HK-2 (cell line): Measurements from ENCODE around the gene ALDH3B1.
"Not testable (repeated sequence)": the region's sequence is repeated elsewhere in the genome, so short reads cannot be mapped to it uniquely, and the experiment has no call there.

Experiments used
- DNase-seq: peaks from one replicate; pipeline ENCODE4 v3.0.0-alpha.2; 2018; ENCODE audit not compliant: unreplicated experiment

The ALDH3B1 gene

DNA sequence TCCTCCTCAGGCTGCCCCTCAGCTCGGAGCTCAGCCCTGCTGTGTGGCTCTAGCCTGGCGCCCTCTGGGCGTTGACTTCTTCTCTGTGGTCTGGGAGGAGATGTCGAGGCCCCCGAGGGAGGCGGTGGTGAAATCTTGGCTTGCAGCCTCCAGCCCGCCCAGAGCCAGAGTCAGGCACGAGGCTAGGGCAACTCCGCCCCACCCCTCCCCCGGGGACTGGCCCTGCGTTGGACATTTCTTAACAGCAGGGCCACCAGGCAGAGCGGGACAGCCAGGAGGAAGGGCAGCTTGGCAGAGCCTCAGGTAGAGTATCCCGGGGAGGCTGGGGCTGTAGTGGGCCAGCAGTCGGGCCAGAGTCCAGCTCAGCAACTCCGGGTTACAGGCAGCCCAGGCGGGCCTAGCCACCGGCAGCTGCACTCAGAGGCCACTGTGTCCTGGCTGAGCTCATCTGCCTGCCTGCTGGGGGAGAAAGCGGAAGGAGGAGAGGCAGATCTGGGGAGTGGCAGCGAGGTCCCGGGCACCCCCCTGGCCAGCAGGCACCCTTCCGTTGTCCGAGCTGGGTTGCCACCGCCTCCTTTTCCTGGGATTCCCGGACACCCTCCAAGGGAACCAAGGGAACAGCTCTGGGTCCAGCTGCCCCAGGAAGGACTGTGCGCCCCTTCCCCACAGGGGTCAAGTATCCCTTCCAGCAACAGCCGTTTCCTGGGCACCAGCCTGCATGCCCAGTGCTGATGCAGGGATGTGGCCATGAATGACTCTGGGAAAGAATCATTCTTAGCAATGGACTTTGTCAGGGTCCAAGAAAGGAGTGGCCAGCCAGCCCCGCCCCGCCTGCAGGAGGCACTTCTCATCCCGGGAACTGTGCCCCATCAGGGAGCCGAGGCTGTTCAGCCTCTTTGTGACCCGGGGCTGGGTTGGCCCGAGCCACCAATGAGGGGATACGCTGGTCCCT is at the start of gene ALDH3B1:
ALDH3B1 (plus strand) TSS at position 238 of the 952 bp plus-strand sequence. CDS start 4,971 bp downstream, outside the sequence.
- DNase-seq = peak; percentile 91

DNA sequence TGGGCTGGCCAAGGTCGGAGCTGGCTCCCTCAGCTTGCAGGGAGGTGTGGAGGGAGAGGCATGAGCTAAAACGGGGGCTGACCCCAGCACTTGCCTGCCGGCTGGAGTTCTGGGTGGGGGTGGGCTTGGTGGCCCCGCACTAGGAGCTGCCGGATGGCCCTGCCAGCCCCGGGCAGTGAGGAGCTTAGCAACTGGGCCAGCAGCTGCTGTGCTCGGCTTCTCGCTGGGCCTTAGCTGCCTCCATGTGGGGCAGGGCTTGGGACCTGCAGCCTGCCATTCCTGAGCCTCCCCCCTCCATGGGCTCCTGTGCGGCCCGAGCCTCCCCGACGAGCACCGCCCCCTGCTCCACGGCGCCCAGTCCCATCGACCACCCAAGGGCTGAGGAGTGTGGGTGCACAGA is 46.9 kb upstream of the ALDH3B1 start:
- not testable (repeated sequence) for DNase-seq

DNA sequence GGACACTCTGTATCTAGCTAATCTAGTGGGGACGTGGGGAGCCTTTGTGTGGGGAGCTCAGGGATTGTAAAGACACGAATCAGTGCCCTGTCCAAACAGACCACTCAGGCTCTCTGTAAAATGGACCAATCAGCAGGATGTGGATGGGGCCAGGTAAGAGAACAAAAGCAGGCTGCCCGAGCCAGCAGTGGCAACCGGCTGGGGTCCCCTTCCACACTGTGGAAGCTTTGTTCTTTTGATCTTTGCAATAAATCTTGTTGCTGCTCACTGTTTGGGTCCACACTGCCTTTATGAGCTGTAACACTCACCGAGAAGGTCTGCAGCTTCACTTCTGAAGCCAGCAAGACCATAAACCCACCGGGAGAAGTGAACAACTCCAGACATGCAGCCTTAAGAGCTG is 46.2 kb upstream of the ALDH3B1 start:
- not testable (repeated sequence) for DNase-seq

DNA sequence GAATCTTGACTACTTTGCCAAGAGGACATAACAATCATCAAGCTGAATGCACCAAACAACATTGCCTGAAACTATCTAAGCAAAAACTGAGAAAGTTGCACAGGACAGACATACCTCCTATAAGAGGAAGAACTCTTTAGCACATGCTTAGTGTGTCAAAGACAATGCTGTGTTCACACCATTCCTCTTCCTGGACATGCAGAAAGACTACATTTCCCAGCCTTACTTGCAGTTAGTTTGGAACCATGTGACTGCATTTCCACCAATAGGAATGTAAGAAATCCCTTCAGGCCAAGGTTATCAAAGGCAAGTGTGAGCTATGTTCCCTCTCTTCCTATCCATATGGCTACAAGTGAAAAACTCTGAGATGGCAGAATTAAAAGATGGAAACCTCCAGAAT is 45.4 kb upstream of the ALDH3B1 start:
- not testable (repeated sequence) for DNase-seq

DNA sequence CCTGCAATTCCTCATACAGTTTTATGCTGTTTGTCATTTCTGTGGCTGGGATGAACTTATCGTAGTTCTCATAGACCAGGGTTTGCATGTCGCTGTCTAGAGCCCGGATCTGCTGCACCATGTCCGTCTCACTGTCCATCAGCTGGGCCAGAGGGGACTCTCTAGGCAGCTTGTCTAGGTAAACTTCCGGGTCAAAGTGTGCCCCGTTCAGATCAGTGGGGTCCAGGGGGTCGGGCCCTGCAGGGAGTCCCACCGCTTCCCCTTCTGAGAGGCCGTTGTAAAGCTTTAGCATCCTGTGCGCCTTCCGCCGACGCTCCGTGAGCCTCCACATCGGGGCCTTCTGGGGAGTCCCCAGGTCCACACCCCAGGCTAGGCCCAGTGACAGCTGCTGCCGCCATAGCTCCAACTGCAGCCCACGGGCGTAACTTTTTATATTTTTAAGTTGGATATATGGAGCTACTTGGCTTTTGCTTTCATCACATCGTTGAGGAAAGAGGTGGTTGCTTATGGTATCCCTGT is 44.2 kb upstream of the ALDH3B1 start:
- DNase-seq = not testable (repeated sequence)

- DNase-seq = not testable (repeated sequence)
These were observed 35.4 kb upstream of the ALDH3B1 start for GRCh38 chr11:67974746-67975145.

DNA sequence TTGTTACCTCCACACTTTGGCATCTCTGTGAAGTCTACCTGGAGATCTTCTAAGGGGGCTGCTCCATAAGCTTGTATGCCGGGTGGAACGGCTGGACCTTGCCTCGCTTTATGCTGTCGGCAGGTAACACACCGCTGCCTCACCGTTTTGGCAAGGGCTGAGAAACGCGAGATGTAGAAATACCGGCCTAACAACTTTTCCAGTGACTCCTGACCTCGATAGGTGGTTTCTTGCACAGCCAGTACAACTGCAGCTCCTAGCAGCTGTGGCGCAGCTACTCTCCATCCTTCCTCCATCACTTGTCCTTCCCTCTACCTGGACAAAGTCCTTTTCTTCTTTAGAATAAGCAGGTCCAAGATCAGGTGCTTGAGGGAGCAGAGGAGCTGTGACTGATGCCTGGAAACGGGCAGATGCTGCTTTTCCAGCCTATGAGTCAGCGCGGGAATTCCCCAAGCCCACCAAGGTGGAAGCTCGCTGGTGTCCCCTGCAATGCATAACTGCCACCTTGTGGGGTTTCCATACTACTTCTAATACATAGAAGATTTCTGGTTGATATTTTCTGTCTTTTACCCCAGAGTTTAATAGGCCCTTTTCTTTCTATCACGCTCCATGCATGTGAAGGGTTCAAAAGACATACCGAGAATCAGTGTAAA is 31.2 kb upstream of the ALDH3B1 start:
- not testable (repeated sequence) for DNase-seq

- DNase-seq = not testable (repeated sequence)
These were observed 28.9 kb upstream of the ALDH3B1 start for GRCh38 chr11:67981226-67981625.

GRCh38 chr11:67982255-67982857 is 27.8 kb upstream of the ALDH3B1 start:
- not testable (repeated sequence) for DNase-seq

DNA sequence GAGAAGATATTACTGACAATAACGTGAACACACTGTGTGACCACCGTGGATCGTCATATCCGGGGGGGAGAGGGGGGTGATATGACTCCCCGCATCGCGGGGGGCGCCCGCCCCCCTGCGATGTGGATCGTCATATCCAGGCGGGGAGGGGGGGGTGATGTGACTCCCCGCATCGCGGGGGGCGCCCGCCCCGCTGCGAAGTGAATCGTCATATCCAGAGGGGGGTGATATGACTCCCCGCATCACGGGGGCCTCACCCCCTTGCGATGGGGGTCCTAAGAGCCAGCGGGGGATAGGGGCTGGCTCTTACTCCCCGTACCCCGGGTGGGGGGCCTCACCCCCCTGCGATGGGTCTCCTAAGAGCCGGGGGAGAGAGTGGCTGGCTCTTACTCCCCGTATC is 26.2 kb upstream of the ALDH3B1 start:
- no peak for DNase-seq

GRCh38 chr11:67985302-67985701 is 24.8 kb upstream of the ALDH3B1 start:
- DNase-seq = not testable (repeated sequence)

DNA sequence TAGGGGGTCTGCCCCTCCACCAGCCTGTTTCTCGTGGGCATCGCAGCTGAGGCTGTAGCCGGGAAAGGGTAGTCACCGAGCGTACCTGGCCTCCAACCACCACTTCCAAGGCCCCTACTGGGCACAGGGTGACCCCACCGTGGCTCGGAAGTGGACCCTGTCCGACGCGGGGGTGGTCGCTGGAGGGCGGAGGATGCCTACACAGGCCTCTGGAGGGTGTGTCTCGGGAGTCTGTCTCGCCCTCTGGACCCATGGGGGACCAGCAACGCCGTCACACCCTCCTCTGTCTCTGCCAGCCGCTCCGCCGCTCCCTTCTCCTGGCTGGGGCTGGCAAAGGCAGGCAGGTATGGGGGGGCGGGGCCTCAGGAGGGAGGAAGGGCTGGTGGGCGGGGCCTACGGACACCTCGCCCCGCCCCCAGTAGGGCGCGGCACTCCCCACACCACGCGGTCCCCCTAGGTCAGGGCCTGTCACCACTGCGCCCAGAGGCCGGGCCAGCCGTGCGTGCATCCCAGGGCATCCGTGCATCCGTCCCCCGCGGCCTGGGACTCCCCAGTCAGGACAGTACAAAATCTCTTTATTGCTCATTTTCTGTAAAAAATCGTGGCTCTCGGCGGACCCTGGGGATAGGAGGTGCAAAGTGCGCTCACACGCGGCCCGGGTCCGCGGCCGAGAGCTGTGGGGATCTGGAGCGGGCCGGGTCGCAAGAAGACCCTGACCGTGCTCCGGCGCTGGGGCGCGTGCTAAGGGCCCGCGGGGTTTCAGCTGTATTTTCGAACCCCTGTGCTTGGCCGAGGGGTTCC is 19.4 kb upstream of the ALDH3B1 start:
- DNase-seq = not testable (repeated sequence)

GRCh38 chr11:67991347-67992121 is 18.6 kb upstream of the ALDH3B1 start:
- DNase-seq = not testable (repeated sequence)

DNA sequence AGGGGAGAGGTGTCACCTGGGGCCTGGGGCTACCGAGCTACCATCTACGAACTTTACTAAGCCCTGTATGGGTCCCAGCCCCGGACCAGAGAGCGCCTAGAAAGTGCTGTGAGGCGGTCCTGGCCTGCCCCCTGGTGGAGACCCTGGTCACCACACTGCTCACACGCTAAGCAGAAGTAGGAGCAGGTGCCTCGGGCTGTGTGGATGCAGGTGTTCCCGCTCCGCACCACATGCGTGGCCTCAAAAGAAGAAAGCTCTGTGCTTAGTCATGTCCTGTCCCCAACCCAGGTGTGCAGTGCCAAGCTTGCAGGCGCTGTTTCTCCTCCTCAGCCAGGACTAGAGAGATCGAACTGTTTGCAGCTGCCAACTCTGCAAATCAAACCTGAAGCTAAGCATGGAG is 16.3 kb upstream of the ALDH3B1 start:
- DNase-seq = not testable (repeated sequence)

DNA sequence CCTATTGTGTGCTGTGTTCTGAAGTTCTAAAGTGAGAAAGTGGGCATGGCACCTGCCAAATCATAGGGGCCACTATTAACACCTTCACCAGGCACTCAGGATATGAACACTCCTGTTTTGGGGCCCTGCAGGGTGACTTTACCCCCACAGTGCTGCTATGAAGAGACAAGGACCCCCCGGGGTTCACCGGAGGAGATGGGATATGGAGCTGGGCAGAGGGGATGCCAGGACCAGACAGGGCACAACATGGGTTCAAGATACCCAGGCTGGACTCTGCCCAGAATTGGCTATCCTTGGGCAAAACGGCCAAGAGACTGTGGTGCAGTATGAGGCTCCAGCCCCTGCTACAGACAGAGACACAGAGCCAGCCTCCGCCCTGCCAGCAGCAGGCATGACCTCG is 15.7 kb upstream of the ALDH3B1 start:
- not testable (repeated sequence) for DNase-seq

DNA sequence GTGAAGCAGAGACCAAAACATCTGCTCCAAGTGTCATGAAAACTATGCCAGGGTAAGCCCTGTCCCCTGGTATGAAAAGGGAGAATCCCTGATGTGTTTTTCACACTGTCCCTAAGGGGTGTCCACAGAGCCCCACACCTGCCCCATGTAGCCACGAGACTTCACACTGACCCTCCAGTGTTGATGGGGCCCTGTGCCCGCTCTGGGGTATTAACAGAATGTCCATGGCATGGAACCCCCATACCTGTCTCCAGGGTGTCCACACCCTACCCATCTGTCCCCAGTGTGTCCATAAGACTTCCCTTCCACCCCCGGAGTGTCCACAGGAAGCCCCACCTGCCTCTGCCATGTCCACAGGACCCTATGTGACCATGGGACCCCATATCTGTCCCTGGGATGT is 15.0 kb upstream of the ALDH3B1 start:
- not testable (repeated sequence) for DNase-seq

DNA sequence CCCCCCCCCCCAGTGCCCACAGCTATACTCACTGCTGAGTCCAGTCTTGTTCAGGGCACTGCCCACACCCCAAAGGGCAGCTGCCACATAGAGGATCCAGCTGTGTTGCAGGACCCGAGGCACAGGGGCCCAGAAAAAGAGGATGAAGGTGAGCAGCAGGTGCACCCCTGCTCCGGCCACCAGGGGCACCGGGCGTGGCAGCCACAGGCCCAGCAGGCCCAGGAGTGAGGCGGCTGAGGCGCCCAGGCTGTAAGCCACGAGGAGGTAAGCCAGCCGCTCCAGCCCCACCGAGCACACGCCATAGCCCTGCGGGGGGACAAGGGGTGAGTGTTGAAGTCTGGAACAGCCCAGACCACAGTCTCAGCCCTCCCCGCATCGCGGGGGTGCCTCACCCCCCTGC is 14.5 kb upstream of the ALDH3B1 start:
- not testable (repeated sequence) for DNase-seq

DNA sequence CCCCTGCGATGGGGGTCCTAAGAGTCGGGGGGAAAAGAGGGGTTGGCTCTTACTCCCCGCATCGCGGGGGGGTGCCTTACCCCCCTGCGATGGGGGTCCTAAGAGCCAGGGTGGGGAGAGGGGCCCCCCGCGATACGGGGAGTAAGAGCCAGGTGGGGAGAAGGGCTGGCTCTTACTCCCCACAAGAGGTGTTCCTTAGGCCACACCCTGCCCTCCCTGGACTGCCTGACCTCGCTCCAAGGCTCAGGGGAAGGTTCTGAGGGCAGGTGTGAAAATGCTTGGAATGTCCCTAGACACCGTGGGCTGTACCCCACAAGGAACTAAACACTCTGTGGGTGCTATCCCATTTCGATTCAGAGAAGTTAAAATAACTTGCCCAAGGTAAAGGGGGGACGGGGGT is 14.1 kb upstream of the ALDH3B1 start:
- DNase-seq = no peak

DNA sequence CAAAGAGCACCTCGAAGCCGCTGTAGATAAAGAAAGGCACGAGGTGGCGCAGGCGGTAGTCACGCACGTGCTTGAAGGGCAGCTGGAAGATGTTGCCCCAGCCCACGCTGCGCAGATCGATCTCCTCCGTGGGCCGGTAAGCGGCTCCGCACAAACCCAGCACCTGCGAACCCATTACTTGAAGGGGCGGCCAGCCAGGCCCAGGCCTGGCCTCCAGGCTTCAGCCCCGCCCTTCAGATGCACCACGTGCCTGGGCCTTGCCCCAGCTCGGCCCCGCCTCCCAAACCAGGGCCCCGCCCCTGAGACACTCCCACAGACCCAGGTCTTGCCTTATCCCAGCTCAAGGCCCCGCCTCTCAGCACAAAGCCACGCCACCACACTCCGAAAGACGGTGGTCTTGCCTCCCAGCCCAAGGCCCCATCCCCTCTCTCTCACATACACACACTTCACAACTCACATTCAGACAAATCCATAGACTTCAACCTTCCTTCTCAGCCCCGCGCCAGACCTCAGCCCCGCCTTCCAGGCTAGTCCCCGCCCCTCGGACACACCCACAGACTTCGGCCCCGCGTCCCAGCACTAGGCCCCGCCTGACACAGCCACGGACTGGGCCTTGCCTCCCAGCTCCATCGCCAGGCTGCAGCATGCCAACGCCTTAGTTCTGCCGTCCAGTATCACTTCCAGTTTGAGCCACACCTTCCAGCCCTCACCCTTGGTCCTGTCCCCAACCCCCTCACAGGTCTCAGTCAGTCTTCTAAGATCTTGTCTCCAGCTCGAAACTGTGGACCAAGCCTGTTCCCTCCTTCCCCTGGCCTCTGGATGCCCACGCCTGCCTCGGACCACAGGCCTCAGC is 13.3 kb upstream of the ALDH3B1 start:
- no peak for DNase-seq
